HepG2 (cell line): ENCODE results near the gene CCDC33. TPM values are rescaled to one million over a fixed set of nuclear protein-coding genes. Genes with fewer than 3 reads are reported as not detected.

Source experiments
- ATAC-seq: fragments of 200-7000 bp; cut with Tn5 transposase; 3 replicates; pipeline ENCODE4 v1.9.1; 2020; ENCODE audit warnings: mild to moderate bottlenecking, moderate library complexity
- BruUV-seq: library from RNA; stranded (reverse); fragments of 400-500 nt; replicated peaks from 2 replicates; lab custom pipeline; 2021; lab: Mats Ljungman, UMichigan
- CTCF ChIA-PET: fragments of 300-600 bp; formaldehyde crosslinking; extraction: SDS; loops from one replicate; lab custom pipeline; 2021; ENCODE audit warnings: low total read pairs, inconsistent platforms, low intra/inter-chr PET ratio; lab: Yijun Ruan, JAX
- POLR2A ChIA-PET: fragments of 350-600 bp; sonication (Branson Sonifier 250); formaldehyde crosslinking; loops from one replicate; lab custom pipeline; 2020; ENCODE audit warnings: antibody characterized with exemption, inconsistent platforms; lab: Yijun Ruan, JAX
- DNase-seq: peaks from one replicate; pipeline ENCODE4 v3.0.0-alpha.2; 2015; ENCODE audit warnings: low spot score
- FAIRE-seq: peaks from 3 replicates; lab custom pipeline; 2011; peaks lifted over from hg19 to GRCh38; lab: Jason Lieb, UNC
- H2AFZ ChIP-seq: one replicate; pipeline ENCODE4 v1.6.1; 2011; ENCODE audit warnings: low read length, inconsistent platforms
- H3K27ac ChIP-seq: fragments of 300-600 bp; 3 replicates; pipeline ENCODE4 v1.8.0; 2011; ENCODE audit warnings: mixed run types, mild to moderate bottlenecking, mixed read lengths, low read length, inconsistent platforms; ENCODE audit not compliant: insufficient read depth; ENCODE audit errors: extremely low read length
- H3K27me3 ChIP-seq, 2 experiments: fragments of 200-600 bp in 1 of 2; 2 replicates in 1 of 2; 3 replicates in 1 of 2; pipeline versions ENCODE4 v1.6.0 to v1.8.0; 2011; ENCODE audit warnings: low read length in 2 of 2, mild to moderate bottlenecking in 2 of 2, moderate library complexity in 2 of 2, inconsistent platforms in 1 of 2; ENCODE audit not compliant: insufficient read depth in 2 of 2, control insufficient read depth in 1 of 2
- H3K36me3 ChIP-seq, 2 experiments: fragments of 200-600 bp in 1 of 2; replicated peaks in 1 of 2; 2 replicates in 1 of 2; 3 replicates in 1 of 2; pipeline versions ENCODE4 v1.5.1 to v1.8.0; 2011; ENCODE audit warnings: low read length in 2 of 2, inconsistent platforms in 1 of 2; ENCODE audit not compliant: insufficient read depth in 2 of 2, control insufficient read depth in 1 of 2
- H3K4me1 ChIP-seq: 2 replicates; pipeline ENCODE4 v1.5.1; 2012; ENCODE audit warnings: low read length, inconsistent platforms; ENCODE audit not compliant: insufficient read depth
- H3K4me2 ChIP-seq: 2 replicates; pipeline ENCODE4 v1.6.0; 2011; ENCODE audit warnings: low read depth, low read length, inconsistent platforms
- H3K4me3 ChIP-seq, 3 experiments: fragments of 200-600 bp in 1 of 3; sonication (generic), shearing (Covaris generic) in 1 of 3; replicated peaks in 1 of 3; 2 replicates each; pipeline ENCODE4 v1.5.1; 2011 to 2016; ENCODE audit warnings: low read length in 3 of 3, inconsistent platforms in 2 of 3, low read depth in 2 of 3, mild to moderate bottlenecking in 2 of 3, control low read depth in 1 of 3, mixed read lengths in 1 of 3; ENCODE audit not compliant: insufficient read depth in 1 of 3
- H3K79me2 ChIP-seq: one replicate; pipeline ENCODE4 v1.6.1; 2011; ENCODE audit warnings: low read length, inconsistent platforms; ENCODE audit not compliant: insufficient read depth
- H3K9ac ChIP-seq: 2 replicates; pipeline ENCODE4 v1.6.0; 2011; ENCODE audit warnings: mild to moderate bottlenecking, low read depth, low read length, inconsistent platforms; ENCODE audit not compliant: insufficient read depth
- H3K9me3 ChIP-seq: 2 replicates; pipeline ENCODE4 v1.5.1; 2012; ENCODE audit warnings: mild to moderate bottlenecking, low read length
- H4K20me1 ChIP-seq: 2 replicates; pipeline ENCODE4 v1.6.0; 2011; ENCODE audit warnings: inconsistent platforms, mild to moderate bottlenecking, low read length, moderate library complexity; ENCODE audit not compliant: insufficient read depth
- BATF2 ChIP-seq: sonication (generic); formaldehyde crosslinking; IDR thresholded peaks from 2 replicates; pipeline ENCODE4 v1.8.0; 2022; ENCODE audit warnings: mild to moderate bottlenecking, missing genetic modification reagents, moderate library complexity
- FOXK2 ChIP-seq: fragments of 450-650 bp; IDR thresholded peaks from 2 replicates; pipeline ENCODE4 v1.6.1; 2016
- KLF13 ChIP-seq: sonication (generic); formaldehyde crosslinking; IDR thresholded peaks from 2 replicates; pipeline ENCODE4 v1.4.0; 2020; ENCODE audit warnings: mild to moderate bottlenecking, missing genetic modification reagents
- NFKBIZ ChIP-seq: IDR thresholded peaks from 2 replicates; pipeline ENCODE4 v1.6.1; 2018; ENCODE audit warnings: missing genetic modification reagents, missing compliant biosample characterization
- PHF5A ChIP-seq: IDR thresholded peaks from one replicate; pipeline ENCODE4 v1.6.1; 2018; ENCODE audit warnings: low read depth, missing genetic modification reagents; ENCODE audit not compliant: unreplicated experiment
- REPIN1 ChIP-seq: sonication (generic); formaldehyde crosslinking; IDR thresholded peaks from 2 replicates; pipeline ENCODE4 v1.8.0; 2022; ENCODE audit warnings: missing genetic modification reagents, low read depth, mild to moderate bottlenecking, borderline replicate concordance
- RFX1 ChIP-seq: fragments of 450-650 bp; IDR thresholded peaks from 2 replicates; pipeline ENCODE4 v1.6.1; 2017
- RFX3 ChIP-seq: IDR thresholded peaks from 2 replicates; pipeline ENCODE4 v1.6.1; 2016; ENCODE audit warnings: missing biosample characterization, missing genetic modification reagents
- ZBTB26 ChIP-seq: IDR thresholded peaks from 2 replicates; pipeline ENCODE4 v1.6.1; 2016; ENCODE audit warnings: missing compliant biosample characterization, missing genetic modification reagents, borderline replicate concordance
- ZMAT3 ChIP-seq: sonication (generic); formaldehyde crosslinking; conservative IDR thresholded peaks from 2 replicates; pipeline ENCODE4 v1.7.0; 2021; ENCODE audit warnings: missing genetic modification reagents
- ZNF274 ChIP-seq: sonication (generic); formaldehyde crosslinking; IDR thresholded peaks from 2 replicates; pipeline ENCODE4 v1.5.1; 2020; ENCODE audit warnings: mild to moderate bottlenecking, missing genetic modification reagents
- ZNF335 ChIP-seq: sonication (generic); formaldehyde crosslinking; IDR thresholded peaks from 2 replicates; pipeline ENCODE4 v1.4.0; 2020; ENCODE audit warnings: missing genetic modification reagents
- ZNF451 ChIP-seq: sonication (generic); formaldehyde crosslinking; IDR thresholded peaks from 2 replicates; pipeline ENCODE4 v1.5.0; 2020; ENCODE audit warnings: mild to moderate bottlenecking, missing genetic modification reagents
- ZNF557 ChIP-seq: sonication (generic); formaldehyde crosslinking; IDR thresholded peaks from 2 replicates; pipeline ENCODE4 v1.4.0; 2020; ENCODE audit warnings: missing genetic modification reagents
- ZNF674 ChIP-seq: sonication (generic); formaldehyde crosslinking; IDR thresholded peaks from 2 replicates; pipeline ENCODE4 v1.5.0; 2020; ENCODE audit warnings: low read depth, mild to moderate bottlenecking, missing genetic modification reagents
- ZNF792 ChIP-seq: IDR thresholded peaks from 2 replicates; pipeline ENCODE4 v1.6.1; 2016
- WGBS: methylation state at CpG from one replicate; pipeline ENCODE4 v1.1.6; 2017; ENCODE audit warnings: low lambda C conversion rate; 5-methylcytosine and 5-hydroxymethylcytosine counted together
- in situ Hi-C: cut with HindIII; loops from 2 replicates; pipeline ENCODE4 v1.10.0; 2017; ENCODE audit warnings: low pct_unique_long_range_greater_than_20kb; ENCODE audit not compliant: extremely low pct_ligation_motif_present
- intact Hi-C: fragments of 100-400 bp; cut with micrococcal nuclease; formaldehyde crosslinking; loops from one replicate; pipeline ENCODE4 v1.10.0; 2022; ENCODE audit not compliant: unreplicated experiment
- polyA plus RNA-seq, 8 experiments: library from polyadenylated mRNA; depleted of rRNA in 3 of 8; stranded (reverse) in 7 of 8; unstranded in 1 of 8; fragments of >200 nt; fragmentation: Illumina TruSeq in 4 of 8; extraction: Trizol in 4 of 8; gene quantifications; 2 replicates each; pipeline versions ENCODE4 v1.2.1 to v1.2.3, GENCODE V29; 2011 to 2016; ENCODE audit warnings: low read depth in 4 of 8, missing spikeins in 1 of 8, mixed read lengths in 1 of 8; ENCODE audit not compliant: insufficient read depth in 1 of 8
- total RNA-seq, 5 experiments: library from RNA; depleted of rRNA; stranded (reverse); fragments of >200 nt; fragmentation: Illumina TruSeq; extraction: Trizol; gene quantifications; 2 replicates each; pipeline ENCODE4 v1.2.3, GENCODE V29; 2016; ENCODE audit warnings: low read depth in 1 of 5

CCDC33 gene
- total and polyA plus RNA-seq, 2 of the 13 experiments (the other 11 are each of a cell fraction or from before 2014, with no cell fraction given): 0.30 TPM; not detected in 1

- intact Hi-C loops (no loop called here), in situ Hi-C loops (no loop called here)
- no peaks in the 10 kb centered on the region for H3K79me2 ChIP-seq
- no peaks in the 10 kb centered on the region for H4K20me1 ChIP-seq
- 29% methylated on average over 7 of the region's 13 CpGs for WGBS
- H3K27ac ChIP-seq: no peak overlapping the region
- peaks cover 9% of the 10 kb centered on the region for H3K4me1 ChIP-seq
- BruUV-seq: no TSS peak
- H3K27me3 ChIP-seq: peaks cover 4 to 29% of the 10 kb centered on the region in 2 experiments; a peak in 2 of 5 replicates
- no peaks in the 10 kb centered on the region for H3K36me3 ChIP-seq
- H3K9me3 ChIP-seq: no peaks in the 10 kb centered on the region
- no peak overlapping the region for H3K4me2 ChIP-seq
- POLR2A ChIA-PET: no interaction called here
- ATAC-seq (no peak), DNase-seq (no peak), FAIRE-seq (no peak)
- H3K9ac ChIP-seq: no peak overlapping the region
- no peak overlapping the region for H3K4me3 ChIP-seq
- TF ChIP-seq ZNF335 (CRISPR knock-in tag) (no peak), ZMAT3 (CRISPR knock-in tag) (no peak), ZBTB26 (CRISPR knock-in tag) (no peak), ZNF674 (CRISPR knock-in tag) (no peak), RFX3 (CRISPR knock-in tag) (no peak), NFKBIZ (CRISPR knock-in tag) (no peak), PHF5A (CRISPR knock-in tag) (no peak), ZNF792 (CRISPR knock-in tag) (no peak), ZNF557 (CRISPR knock-in tag) (no peak), BATF2 (no peak), FOXK2 (no peak), REPIN1 (CRISPR knock-in tag) (no peak), KLF13 (CRISPR knock-in tag) (no peak), ZNF274 (CRISPR knock-in tag) (no peak), RFX1 (no peak), ZNF451 (no peak)
- no peak overlapping the region for H2AFZ ChIP-seq
- CTCF ChIA-PET: no interaction called here
Measured at GRCh38 chr15:74314795-74315438, 78.8 kb downstream of the CCDC33 start.
